A549 treated with dexamethasone at 1 μM for 4 hours (cell line): Measurements from ENCODE around the gene NCF4. TPM values are rescaled to one million over a fixed set of nuclear protein-coding genes. Genes with fewer than 3 reads are reported as not detected.

ENCODE experiments used
- total RNA-seq: library from RNA; stranded (reverse); fragments of 200-300 nt; extraction: Qiagen RNA extraction; gene quantifications from 5 replicates; pipeline ENCODE4 v1.2.3, GENCODE V29; 2022

NCF4 gene
- total RNA-seq = 0.11 to 0.13 TPM in 2 of 5 replicates, not detected in the others

DNA sequence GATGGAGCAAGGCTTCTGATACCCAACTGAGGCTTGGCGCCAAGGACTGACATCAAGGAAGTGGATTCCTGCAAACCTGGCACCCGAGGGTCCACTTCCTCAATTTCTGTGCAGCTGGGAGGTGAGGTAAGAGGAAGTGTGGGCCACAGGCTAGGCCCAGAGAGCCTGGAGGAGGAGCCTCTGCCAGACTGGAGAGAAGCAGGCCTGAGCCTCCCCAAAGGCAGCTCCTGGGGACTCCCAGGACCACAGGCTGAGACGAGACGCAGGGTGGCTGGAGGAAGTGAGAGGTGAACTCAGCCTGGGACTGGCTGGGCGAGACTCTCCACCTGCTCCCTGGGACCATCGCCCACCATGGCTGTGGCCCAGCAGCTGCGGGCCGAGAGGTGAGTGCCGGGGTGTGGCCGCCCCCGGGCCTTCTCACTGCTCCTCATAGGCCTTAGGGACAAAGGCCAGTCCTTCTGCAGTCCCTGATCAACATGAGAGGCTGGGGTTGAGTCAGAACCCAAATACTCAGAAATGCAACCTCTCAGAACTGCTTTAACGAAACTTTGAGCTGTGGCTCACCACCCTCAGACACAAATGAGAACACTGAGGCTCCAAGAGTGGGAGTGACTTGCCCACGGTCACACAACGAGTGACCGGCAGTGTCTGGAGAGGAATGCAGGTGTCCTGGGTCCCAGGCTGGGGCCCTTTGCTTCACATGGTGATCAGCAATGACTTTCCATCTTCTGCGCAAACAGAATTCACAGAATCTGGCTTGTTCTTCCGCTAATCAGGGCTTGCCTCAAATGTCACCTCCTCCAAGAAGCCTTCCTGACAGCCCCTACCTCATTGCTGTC lies at the start of gene NCF4:
NCF4 (plus strand) TSS at position 186 of the 839 bp plus-strand sequence; CDS start at position 352, 166 bp downstream.

DNA sequence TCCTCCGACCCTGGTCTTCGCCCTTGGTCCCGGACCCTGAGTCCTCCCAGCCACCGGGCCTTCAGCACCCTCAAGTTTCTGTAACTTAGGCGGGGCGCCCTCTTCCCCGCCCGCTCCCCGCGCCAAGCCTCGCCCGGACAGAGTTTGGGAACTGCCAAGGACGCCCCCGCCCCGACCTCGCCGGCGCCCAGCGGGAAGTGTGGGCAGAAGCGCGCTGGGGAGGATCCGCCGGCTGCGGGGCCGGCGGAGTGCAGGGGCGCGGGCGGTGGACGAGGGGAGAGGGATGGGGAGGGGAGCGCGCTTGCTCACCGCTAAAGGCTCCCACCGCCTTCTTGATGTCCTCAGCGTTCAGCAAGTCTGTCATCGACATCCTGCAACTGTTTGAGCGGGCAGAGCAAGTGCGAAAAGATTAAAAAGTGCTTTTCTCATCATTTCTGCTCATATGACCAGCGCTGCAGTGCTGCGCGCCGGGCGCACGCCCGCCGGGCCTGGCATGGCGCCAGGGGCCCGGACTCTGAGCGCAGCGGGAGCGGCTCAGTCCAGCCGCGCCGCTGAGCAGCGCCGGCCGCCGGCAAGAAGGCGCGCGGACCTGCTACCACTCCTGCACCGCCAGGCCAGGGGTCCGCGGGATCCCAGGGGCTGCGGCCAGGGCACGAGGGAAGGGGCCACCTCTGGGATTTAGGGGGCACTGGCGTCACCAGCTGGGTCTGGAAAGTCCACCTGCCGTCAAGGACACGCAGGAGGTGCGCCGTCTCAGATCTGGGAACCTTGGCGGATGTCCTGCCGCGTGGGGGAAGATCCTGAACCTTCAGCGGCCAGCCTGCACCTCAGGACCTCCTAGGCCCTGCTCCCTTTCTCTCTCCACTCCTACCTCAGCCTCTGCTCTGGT lies 43.9 kb upstream of the NCF4 start, which contains the start of gene PVALB:
PVALB (minus strand) TSS at position 400 of the 889 bp plus-strand sequence; CDS start at position 370, 30 bp downstream.

DNA sequence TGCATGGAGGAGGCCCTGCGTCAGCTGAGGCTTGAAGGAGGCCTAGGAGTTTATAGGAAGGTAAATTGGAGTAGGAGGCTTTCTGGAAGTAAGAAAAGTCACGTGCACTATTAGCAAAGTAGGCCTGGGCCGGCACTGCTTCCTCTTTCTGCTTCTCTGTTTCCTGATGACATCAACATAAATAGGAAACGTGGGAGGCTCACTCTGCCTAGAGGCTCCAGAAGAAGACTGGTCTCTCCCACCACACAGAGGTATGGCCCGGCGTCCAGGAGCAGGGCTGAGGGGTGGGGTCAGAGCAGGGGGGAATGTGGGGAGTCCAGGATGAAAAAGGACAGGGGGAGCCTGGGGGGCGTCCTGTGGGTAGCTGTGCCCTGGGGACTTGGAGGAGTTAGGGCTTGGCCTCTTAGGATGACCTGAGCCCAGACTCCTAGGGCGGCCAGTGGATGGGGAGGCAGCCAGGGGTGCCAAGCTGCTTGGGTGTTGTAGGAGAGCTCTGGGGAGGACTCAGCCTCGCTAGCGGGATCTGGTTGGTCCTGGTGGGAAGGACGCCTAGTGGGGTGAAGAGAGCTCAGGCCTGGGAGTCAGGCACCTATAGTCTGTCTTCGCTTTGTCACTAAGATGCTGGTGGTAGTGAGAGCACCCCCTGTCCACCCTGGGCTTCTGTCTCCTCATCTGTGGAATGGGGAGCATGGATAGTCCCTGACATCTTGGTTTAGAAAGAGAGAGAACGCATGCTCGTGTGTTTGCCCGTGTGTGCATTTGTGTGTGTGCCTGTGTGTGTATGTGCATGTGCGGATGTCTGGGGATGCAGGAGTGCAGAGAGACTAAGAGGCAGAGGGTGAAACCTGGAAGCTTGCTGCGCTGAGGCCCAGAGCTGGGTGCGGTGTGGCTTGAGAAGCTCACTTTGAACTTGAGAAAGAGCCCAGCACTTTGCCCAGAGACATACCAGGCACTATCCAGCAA lies 52.9 kb downstream of the NCF4 start, which contains the start of gene CSF2RB:
CSF2RB (plus strand) TSS at position 202 of the 963 bp plus-strand sequence. CDS start 8,580 bp downstream, outside the sequence.

Other genes with a start within 250 kb of the NCF4 start
- gene CACNG2, start 157.3 kb upstream of the NCF4 start, total RNA-seq = not detected in 5 replicates
- 13.5 to 20.5 TPM (median 19.4 TPM) in 5 replicates for gene IFT27, start 84.9 kb upstream of the NCF4 start, total RNA-seq
- gene PVALB, start 44.0 kb upstream of the NCF4 start, total RNA-seq = not detected in 5 replicates
- 0.01 TPM in 1 of 5 replicates, not detected in the others for gene CSF2RB, start 52.6 kb downstream of the NCF4 start, total RNA-seq
- 43.7 to 52.8 TPM (median 48.8 TPM) in 5 replicates for gene TST, start 158.4 kb downstream of the NCF4 start, total RNA-seq
- 44.5 to 72.8 TPM (median 66.2 TPM) in 5 replicates for gene MPST, start 158.7 kb downstream of the NCF4 start, total RNA-seq
- 20.0 to 27.7 TPM (median 26.7 TPM) in 5 replicates for gene KCTD17, start 190.7 kb downstream of the NCF4 start, total RNA-seq
- 0.02 to 0.04 TPM in 2 of 5 replicates, not detected in the others for gene TMPRSS6, start 248.7 kb downstream of the NCF4 start, total RNA-seq